ENCODE data around the gene IRAK1.

The IRAK1 gene

GRCh38 chrX:154019633-154020528, at the start of gene IRAK1:
IRAK1 (minus strand) TSS chrX:154019902; CDS start chrX:154019812, 90 bp downstream.
- peak within 1 kb of the TSS; percentile 57 for H3K4me3 ChIP-seq (ENCODE audit: low read depth, low read length)
- DNase-seq (ENCODE audit: low read depth): no peak

DNA sequence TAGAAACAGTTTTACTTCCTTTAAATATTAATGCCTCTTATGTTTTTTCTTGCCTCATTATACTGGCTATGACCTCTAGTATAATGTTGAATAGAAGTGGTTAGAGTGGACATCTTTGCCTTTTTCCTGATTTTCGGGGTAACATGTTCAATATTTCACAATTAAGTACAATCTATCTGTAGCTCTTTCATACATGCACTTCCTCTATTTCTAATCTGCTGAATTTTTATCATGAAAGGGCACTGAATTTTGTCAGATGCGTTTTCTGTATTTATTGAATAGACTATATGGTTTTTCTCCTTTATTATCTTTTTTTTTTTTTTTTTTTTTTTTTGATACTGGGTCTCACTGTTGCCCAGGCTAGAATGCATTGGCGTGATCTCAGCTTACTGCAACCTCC, 48.9 kb upstream of the IRAK1 start:
- H3K4me3 ChIP-seq (ENCODE audit: low read depth, low read length): no peak overlapping the region
- DNase-seq (ENCODE audit: low read depth): no peak

DNA sequence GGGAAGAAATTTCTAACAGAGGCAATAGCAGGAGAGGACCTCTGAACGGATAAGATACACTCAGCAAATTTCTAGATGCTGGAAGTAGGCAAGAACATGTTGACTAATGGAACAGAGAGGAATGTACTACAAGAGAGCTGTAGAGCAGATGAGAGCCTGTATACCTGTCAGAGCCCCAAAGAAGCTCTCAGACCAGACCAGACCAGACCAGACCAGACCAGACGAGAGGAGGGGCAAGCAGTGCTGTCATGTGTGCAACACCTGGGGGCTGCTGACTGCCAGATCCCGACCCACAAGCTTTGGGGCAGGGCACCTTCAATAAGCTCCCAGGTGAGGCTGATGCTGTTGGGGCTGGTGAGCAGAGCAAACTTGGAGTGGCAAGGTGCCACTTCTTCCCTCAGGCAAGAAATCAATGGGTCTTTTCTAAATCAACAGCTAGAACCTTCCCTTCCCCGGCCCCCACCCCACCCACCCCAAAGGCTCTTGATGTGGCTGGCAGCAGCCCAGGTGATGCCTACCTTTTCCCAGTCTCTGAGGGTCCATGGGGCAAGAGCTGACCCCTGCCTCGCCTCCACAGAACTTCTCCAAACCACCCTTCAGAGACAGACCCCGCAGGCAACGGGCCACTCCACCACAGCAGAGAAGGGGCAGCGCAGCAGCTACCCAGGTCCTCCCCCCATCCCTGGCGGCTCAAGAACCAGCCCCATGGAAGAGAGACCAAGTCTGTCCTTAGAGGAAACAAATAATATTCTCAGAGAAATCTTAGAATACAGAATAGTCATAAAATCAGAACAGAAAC, 45.1 kb upstream of the IRAK1 start:
- no peak overlapping the region for H3K4me3 ChIP-seq (ENCODE audit: low read depth, low read length)
- DNase-seq (ENCODE audit: low read depth): no peak

- H3K4me3 ChIP-seq (ENCODE audit: low read depth, low read length): no peak overlapping the region
- no peak for DNase-seq (ENCODE audit: low read depth)
Observed at GRCh38 chrX:154063234-154063633, 43.5 kb upstream of the IRAK1 start.

- no peak overlapping the region for H3K4me3 ChIP-seq (ENCODE audit: low read depth, low read length)
- DNase-seq (ENCODE audit: low read depth): no peak
Observed at GRCh38 chrX:154061801-154062200, 42.1 kb upstream of the IRAK1 start.

DNA sequence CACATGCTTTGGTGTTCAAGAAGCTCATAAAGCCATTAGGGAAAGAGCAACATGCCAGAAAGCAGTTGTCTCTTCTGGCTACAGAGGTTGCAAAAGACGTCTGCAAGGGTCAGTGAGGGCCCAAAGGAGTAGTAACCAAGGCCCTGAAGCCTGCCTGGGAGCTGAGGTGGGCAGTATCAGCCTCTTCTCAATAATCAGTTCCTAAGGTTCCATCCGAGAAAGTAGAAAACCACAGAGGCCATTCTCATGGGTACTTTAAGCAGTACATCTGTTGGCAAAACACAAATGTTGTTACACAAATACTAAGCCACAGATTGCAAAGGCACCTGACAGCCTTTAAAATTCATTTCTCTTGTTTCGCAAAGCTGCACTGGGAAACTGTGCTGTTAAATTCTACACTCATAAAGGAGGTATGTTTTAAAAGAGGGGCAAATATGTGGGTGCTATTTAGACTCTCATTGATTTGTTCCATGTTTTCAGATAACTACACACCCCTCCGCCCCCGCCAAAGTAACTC, 40.1 kb upstream of the IRAK1 start:
- no peak overlapping the region for H3K4me3 ChIP-seq (ENCODE audit: low read depth, low read length)
- DNase-seq (ENCODE audit: low read depth): no peak

DNA sequence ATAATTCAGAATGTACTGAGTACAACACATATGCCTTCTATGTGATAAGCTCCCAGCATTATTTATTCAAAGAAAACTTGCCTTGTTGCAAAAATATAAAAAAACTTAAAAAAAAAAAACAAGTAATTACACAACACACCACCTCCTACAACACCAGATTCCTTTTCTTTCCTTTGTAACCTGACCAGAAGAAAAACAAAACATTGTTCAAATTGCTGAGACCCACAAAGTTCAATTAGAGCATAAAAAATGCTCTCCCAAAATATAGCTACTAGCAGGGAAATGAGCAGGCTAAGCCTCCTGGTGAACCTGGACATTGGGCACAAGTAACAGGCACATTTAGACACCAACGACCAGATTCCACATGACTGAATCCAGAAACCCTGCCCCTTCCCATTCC, 39.5 kb upstream of the IRAK1 start:
- no peak for DNase-seq (ENCODE audit: low read depth)
- H3K4me3 ChIP-seq (ENCODE audit: low read depth, low read length): no peak overlapping the region

DNA sequence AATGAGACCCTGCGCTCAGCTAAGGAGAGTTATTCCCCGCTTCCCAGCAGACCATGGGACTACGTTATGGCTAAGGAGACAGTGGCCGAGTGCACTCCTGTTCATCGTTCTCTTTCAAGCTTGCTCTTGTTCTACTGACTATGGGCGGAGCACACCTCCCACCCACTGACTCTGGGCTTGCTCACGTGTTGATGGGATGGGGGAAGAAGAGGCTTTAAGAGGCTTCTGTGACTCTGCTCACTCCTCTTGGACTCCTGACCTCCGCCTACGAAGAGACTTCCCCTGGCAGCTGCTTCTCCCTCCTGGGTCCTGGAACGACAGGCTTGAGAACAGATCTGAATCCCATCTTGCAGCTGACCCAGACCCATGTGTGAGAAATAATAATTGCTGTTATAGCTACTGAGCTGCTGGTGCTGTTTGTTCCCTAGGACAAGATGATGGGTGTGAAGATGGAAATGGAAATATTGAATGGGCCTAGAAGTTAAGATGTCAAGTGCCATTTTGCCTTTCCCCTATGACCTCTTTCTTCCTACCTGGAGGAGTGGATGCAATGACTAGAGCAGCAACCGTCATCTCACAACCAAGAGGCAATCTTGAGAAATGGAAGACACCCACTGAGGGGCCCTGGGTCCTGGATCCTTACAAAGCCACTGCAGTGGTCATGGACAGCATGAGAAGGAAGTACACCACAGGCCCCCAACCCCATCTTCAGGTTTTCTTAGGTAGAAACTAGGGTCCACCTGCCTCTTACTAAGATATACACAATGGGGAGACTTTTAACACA, 38.7 kb upstream of the IRAK1 start:
- DNase-seq (ENCODE audit: low read depth): no peak
- H3K4me3 ChIP-seq (ENCODE audit: low read depth, low read length): no peak overlapping the region

GRCh38 chrX:154057791-154058190, 38.1 kb upstream of the IRAK1 start:
- no peak for DNase-seq (ENCODE audit: low read depth)
- H3K4me3 ChIP-seq (ENCODE audit: low read depth, low read length): no peak overlapping the region

GRCh38 chrX:154056770-154057241, 37.1 kb upstream of the IRAK1 start:
- no peak overlapping the region for H3K4me3 ChIP-seq (ENCODE audit: low read depth, low read length)
- DNase-seq (ENCODE audit: low read depth): no peak

- no peak overlapping the region for H3K4me3 ChIP-seq (ENCODE audit: low read depth, low read length)
- no peak for DNase-seq (ENCODE audit: low read depth)
Observed at GRCh38 chrX:154051201-154051810, 31.6 kb upstream of the IRAK1 start.

DNA sequence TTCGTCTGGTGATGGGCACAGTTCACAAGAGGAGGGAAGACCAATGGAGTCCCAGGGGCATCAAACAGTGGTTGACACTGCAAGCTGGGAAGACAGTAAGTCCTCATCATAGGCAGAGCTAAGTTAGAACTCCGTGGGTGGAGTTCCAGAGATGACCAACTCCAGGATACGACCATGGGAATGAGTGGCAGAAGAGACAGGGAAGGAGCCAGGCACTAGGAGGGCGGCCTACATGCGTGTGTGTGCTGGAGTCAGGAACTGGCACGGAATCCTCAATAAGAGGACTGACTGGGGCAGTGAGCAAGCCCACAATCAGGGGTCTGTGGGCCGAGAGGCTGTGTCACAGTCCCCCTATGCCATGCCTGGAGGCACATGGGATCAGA, 30.4 kb upstream of the IRAK1 start:
- no peak overlapping the region for H3K4me3 ChIP-seq (ENCODE audit: low read depth, low read length)
- DNase-seq (ENCODE audit: low read depth): no peak

GRCh38 chrX:154049209-154050112, 29.8 kb upstream of the IRAK1 start:
- no peak overlapping the region for H3K4me3 ChIP-seq (ENCODE audit: low read depth, low read length)
- DNase-seq (ENCODE audit: low read depth): no peak

GRCh38 chrX:154048398-154048797, 28.7 kb upstream of the IRAK1 start:
- DNase-seq (ENCODE audit: low read depth): no peak
- H3K4me3 ChIP-seq (ENCODE audit: low read depth, low read length): no peak overlapping the region

DNA sequence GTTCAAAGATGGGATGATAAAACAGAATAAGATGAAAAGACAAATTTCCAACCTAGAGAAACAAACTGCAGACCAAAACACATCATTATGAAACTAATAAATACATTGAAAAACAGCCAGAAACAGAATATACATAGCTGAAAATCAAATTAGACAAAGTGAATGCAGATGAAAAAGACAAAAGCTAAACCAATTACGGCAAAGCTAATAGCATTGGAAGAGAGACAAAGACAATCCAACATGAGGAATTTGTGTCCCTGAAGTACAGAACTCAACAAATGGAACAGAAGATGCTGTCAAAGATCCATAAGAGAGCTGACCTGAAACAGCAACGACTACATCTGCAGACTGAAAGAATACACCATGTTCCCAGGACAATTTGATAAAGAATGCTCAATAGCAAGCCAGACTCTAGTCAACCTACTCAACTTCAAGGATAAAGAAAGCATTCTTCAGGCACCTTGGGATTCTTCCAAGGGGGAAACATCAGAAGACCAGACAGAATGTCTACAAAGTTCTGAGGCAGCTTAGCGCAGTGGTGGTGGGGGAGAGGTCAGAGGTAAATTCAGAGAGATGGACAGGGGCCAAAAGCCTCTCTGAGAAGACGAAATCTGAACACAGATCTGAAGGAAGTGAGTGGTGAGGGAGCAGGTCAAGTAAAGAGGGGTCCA, 27.4 kb upstream of the IRAK1 start:
- DNase-seq (ENCODE audit: low read depth): no peak
- no peak overlapping the region for H3K4me3 ChIP-seq (ENCODE audit: low read depth, low read length)

- DNase-seq (ENCODE audit: low read depth): peak; percentile 58
- no peak overlapping the region for H3K4me3 ChIP-seq (ENCODE audit: low read depth, low read length)
Observed at GRCh38 chrX:154046031-154046781, 26.5 kb upstream of the IRAK1 start.

GRCh38 chrX:154044091-154044490, 24.4 kb upstream of the IRAK1 start:
- DNase-seq (ENCODE audit: low read depth): no peak

More at GRCh38 chrX:154044091-154044490, 24.4 kb upstream of the IRAK1 start:
- no peak overlapping the region for H3K4me3 ChIP-seq (ENCODE audit: low read depth, low read length)

Data from skeletal muscle cell (primary cell).